Nasal cavity respiratory epithelium epithelial cell of viscerocranial mucosa (primary cell): ENCODE measurements around the gene ERO1B. TPM values are rescaled to one million over a fixed set of nuclear protein-coding genes. Genes with fewer than 3 reads are reported as not detected.

ENCODE experiments used
- total RNA-seq: library from RNA; depleted of rRNA; stranded (reverse); fragments of >200 nt; gene quantifications from 2 replicates; pipeline ENCODE4 v1.2.3, GENCODE V29; 2014

ERO1B gene, protein sequence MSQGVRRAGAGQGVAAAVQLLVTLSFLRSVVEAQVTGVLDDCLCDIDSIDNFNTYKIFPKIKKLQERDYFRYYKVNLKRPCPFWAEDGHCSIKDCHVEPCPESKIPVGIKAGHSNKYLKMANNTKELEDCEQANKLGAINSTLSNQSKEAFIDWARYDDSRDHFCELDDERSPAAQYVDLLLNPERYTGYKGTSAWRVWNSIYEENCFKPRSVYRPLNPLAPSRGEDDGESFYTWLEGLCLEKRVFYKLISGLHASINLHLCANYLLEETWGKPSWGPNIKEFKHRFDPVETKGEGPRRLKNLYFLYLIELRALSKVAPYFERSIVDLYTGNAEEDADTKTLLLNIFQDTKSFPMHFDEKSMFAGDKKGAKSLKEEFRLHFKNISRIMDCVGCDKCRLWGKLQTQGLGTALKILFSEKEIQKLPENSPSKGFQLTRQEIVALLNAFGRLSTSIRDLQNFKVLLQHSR
- 7.2 and 7.9 TPM in 2 replicates for total RNA-seq

GRCh38 chr1:236281654-236282424 is at the start of gene ERO1B:
Gene ERO1B (minus strand): TSS chr1:236281958. CDS start chr1:236281783, 175 bp downstream.

Other genes with a start within 250 kb of the ERO1B start
- 0.34 and 3.1 TPM in 2 replicates for gene NID1, start 216.9 kb downstream of the ERO1B start, total RNA-seq
- 5.1 and 27.7 TPM in 2 replicates for gene GPR137B, start 139.4 kb downstream of the ERO1B start, total RNA-seq
- 2.4 and 10.0 TPM in 2 replicates for gene EDARADD, start 112.3 kb upstream of the ERO1B start, total RNA-seq
- 37.6 and 94.0 TPM in 2 replicates for gene LGALS8, start 242.0 kb upstream of the ERO1B start, total RNA-seq